NB4 (cell line): ENCODE data around the gene CCDC33.
A peak's percentile ranks its signal among the peaks of the same experiment; 100 is the strongest.

Experiments
- DNase-seq: peaks from one replicate; pipeline ENCODE4 v3.0.0; 2010; ENCODE audit warnings: low read depth
- H3K4me3 ChIP-seq: one replicate; pipeline ENCODE4 v1.5.1; 2011; ENCODE audit warnings: mild to moderate bottlenecking, low read depth, low read length, moderate library complexity
- MYC ChIP-seq: IDR thresholded peaks from 2 replicates; pipeline ENCODE4 v1.6.1; 2011; ENCODE audit warnings: low read depth, low read length
- POLR2A ChIP-seq: IDR thresholded peaks from 2 replicates; pipeline ENCODE4 v1.6.1; 2011; ENCODE audit warnings: mild to moderate bottlenecking; ENCODE audit not compliant: insufficient read length; ENCODE audit errors: extremely low read depth
- TF ChIP-seq, protein P1 (sequence below): IDR thresholded peaks from one replicate; pipeline ENCODE4 v1.5.1; 2012; ENCODE audit warnings: low read depth, low read length
- TF ChIP-seq, protein P2 (sequence below): IDR thresholded peaks from 2 replicates; pipeline ENCODE4 v1.6.1; 2011; ENCODE audit warnings: low read depth, low read length

CCDC33 gene

DNA sequence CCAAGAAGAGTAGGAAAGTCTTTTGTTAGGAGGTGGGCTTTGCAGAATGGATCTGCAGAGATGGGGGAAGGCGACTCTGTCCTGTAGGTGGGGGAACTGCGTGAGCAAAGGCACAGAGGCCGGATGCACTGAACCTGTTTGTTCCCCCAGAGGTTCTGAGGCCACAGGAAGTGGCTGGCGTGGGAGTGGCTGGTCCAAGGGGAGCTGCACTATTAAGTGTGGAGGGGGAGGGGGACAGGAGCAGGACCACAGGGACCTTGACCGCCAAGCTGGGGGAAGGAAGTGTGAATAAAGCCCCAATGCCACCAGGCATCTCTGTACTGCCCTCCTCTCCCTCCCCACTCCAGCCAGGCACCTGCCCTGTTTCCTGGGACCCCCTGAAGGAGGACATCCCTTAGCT is 79.5 kb downstream of the CCDC33 start:
- TF ChIP-seq MYC (peak; percentile 72), POLR2A (no peak)
- TF ChIP-seq, protein P1, sequence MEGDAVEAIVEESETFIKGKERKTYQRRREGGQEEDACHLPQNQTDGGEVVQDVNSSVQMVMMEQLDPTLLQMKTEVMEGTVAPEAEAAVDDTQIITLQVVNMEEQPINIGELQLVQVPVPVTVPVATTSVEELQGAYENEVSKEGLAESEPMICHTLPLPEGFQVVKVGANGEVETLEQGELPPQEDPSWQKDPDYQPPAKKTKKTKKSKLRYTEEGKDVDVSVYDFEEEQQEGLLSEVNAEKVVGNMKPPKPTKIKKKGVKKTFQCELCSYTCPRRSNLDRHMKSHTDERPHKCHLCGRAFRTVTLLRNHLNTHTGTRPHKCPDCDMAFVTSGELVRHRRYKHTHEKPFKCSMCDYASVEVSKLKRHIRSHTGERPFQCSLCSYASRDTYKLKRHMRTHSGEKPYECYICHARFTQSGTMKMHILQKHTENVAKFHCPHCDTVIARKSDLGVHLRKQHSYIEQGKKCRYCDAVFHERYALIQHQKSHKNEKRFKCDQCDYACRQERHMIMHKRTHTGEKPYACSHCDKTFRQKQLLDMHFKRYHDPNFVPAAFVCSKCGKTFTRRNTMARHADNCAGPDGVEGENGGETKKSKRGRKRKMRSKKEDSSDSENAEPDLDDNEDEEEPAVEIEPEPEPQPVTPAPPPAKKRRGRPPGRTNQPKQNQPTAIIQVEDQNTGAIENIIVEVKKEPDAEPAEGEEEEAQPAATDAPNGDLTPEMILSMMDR = no peak
- TF ChIP-seq, protein P2, sequence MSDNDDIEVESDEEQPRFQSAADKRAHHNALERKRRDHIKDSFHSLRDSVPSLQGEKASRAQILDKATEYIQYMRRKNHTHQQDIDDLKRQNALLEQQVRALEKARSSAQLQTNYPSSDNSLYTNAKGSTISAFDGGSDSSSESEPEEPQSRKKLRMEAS = peak; percentile 64
- DNase-seq = peak; percentile 99
- peak overlapping the region; percentile 46 for H3K4me3 ChIP-seq

DNA sequence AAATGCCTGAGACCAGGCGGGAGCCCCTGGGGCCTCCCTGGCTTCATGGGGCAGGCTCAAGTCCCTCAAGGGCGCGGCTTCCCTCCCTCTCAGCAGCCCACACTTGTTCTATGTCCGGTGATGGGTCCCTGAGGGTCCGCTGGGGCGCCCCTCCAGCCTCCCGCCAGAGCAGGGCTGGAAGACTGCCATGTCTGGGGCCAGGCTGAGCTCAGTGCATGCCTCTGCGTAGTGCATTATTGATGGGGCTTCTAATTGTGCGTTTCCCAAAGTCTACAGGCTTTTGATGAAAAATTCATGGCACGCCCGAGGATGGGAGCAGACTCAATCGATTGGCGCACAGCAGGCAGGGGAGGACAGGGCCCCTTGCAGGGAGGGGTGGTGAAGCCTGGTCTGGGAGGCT is 80.0 kb downstream of the CCDC33 start:
- peak overlapping the region; percentile 46 for H3K4me3 ChIP-seq
- TF ChIP-seq POLR2A (no peak), MYC (no peak)
- TF ChIP-seq, protein P2 = no peak
- TF ChIP-seq, protein P1 = no peak
- DNase-seq = peak; percentile 84

DNA sequence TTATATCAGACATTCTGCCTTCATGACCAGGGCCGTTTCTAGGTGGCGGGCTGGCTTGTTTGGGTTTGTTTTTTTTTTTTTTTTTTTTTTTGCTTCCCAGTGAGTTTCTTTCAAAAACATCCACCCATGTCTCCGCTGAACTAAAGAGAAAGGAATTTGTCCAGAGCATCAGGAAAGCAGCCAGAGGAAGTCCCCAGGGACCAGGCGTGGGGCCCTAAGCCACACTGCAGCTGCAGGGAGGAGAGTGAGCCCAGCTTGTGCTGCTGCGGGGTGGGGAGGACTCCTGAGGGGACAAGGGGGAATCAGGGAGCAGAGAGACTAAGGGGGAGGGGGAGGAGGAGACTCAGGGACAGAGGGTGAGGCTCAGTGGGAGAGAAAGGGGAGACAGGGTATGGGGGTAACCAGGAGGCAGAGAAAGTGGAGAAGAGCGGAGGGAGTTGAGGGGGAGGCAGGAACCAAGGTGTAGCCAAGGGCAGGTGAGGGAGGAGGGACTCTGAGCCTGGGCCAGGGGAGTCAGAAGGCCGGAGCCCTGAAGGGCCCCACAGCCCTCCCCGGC is 81.8 kb downstream of the CCDC33 start:
- peak; percentile 75 for DNase-seq
- H3K4me3 ChIP-seq = no peak overlapping the region
- TF ChIP-seq MYC (no peak), POLR2A (no peak)
- TF ChIP-seq, protein P2 = no peak
- TF ChIP-seq, protein P1 = no peak

DNA sequence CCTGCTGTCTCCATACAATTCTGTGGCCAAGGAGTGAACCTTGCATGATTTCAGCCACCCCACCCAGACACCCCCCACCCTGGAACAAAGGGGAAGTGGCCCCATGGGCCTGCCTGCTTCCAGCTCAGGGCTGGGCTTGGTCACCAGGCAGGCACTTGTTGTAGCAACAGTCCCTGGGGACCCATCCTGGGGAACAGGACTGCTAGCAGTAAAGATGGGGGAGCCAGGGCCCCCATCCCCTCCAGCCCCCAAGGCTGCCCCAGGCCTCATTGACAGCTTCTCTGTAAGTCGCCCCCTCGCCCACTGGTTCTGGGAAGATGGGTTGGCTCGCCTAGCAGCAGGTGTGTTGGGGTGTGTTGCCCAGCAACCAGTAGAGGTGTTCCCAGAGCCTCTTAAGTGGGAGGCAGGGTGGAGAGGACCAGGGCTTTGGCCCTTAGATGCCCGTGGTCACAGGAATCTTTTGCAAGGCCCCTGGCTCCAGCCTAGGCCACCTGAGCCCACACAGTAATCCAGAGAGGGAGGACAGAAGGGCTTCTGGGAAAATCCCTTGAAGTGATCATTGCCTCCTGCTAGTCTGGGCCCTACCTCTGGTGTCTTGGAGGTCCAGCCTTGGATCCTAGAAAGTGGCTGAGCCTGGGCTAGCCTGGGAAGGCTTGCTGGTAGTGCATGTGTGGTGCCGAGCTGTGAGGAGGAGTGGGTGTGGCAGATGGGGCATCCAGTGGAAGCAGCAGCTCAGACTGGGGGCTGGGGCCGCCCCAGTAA is 82.4 kb downstream of the CCDC33 start:
- peak; percentile 96 for DNase-seq
- H3K4me3 ChIP-seq = no peak overlapping the region
- TF ChIP-seq, protein P2 = no peak
- TF ChIP-seq POLR2A = no peak
- TF ChIP-seq, protein P1 = no peak
- TF ChIP-seq MYC = no peak

DNA sequence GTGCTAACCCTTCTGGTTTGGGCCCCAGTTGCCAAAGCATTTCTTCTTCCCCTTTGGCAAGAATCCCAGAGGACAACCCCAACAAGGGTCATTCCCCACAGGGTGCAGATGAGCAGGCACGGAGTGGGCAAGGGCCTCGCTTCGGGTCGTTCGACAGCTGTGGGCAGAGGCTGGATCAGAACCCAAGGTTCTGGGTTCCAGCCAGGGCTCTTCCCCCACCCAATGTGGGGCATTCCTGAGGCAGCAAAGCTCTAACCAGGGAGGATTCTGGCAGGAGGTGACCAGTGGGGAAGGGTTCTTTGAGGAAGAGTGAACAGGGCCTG is 83.0 kb downstream of the CCDC33 start:
- TF ChIP-seq, protein P2 = no peak
- no peak for TF ChIP-seq POLR2A
- TF ChIP-seq, protein P1 = no peak
- no peak for TF ChIP-seq MYC
- H3K4me3 ChIP-seq = no peak overlapping the region
- DNase-seq = no peak
